ENCODE measurements around the gene AKR1C4.
"Not testable (repeated sequence)": the region's sequence is repeated elsewhere in the genome, so short reads cannot be mapped to it uniquely, and the experiment has no call there.

The AKR1C4 gene

DNA sequence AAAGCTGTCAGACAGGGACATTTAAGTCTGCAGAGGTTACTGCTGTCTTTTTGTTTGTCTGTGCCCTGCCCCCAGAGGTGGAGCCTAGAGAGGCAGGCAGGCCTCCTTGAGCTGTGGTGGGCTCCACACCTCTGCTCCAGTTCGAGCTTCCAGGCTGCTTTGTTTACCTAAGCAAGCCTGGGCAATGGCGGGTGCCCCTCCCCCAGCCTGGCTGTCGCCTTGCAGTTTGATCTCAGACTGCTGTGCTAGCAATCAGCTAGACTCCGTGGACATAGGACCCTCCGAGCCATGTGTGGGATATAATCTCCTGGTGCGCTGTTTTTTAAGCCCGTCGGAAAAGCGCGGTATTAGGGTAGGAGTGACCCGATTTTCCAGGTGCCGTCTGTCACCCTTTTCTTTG, 16.1 kb upstream of the AKR1C4 start:
- H3K27ac ChIP-seq (ENCODE audit: low read depth, low read length); H3K4me1 ChIP-seq (ENCODE audit: control insufficient read depth, insufficient read depth, low read length); H3K36me3 ChIP-seq (ENCODE audit: control insufficient read depth, insufficient read depth, low read length); H3K27me3 ChIP-seq (ENCODE audit: control insufficient read depth, insufficient read depth, low read length); H3K4me3 ChIP-seq (ENCODE audit: low read length); H3K9ac ChIP-seq (ENCODE audit: low read length): not testable (repeated sequence)

DNA sequence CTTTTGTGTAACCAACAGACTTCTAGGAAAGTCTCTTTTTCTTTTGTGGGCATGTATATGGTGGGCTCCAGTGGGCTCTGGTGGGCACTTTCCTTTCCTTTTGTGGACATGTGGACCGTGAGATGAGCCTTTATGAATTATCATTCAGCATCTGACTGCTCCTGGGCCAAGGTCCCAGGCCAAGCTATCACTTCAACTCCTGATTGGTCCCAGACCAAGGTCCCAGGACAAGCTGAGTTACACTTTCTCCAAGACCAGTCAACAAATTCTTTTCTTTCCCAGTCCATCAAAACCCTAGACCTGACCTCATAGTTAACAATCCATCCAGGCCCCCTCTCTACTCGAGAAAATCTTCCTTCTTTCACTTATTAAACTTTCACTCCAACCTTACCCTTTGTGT, 12.7 kb upstream of the AKR1C4 start:
- no peak overlapping the region for H3K4me3 ChIP-seq (ENCODE audit: low read length)
- no peak overlapping the region for H3K27ac ChIP-seq (ENCODE audit: low read depth, low read length)
- H3K27me3 ChIP-seq (ENCODE audit: control insufficient read depth, insufficient read depth, low read length): no peaks in the 10 kb centered on the region

DNA sequence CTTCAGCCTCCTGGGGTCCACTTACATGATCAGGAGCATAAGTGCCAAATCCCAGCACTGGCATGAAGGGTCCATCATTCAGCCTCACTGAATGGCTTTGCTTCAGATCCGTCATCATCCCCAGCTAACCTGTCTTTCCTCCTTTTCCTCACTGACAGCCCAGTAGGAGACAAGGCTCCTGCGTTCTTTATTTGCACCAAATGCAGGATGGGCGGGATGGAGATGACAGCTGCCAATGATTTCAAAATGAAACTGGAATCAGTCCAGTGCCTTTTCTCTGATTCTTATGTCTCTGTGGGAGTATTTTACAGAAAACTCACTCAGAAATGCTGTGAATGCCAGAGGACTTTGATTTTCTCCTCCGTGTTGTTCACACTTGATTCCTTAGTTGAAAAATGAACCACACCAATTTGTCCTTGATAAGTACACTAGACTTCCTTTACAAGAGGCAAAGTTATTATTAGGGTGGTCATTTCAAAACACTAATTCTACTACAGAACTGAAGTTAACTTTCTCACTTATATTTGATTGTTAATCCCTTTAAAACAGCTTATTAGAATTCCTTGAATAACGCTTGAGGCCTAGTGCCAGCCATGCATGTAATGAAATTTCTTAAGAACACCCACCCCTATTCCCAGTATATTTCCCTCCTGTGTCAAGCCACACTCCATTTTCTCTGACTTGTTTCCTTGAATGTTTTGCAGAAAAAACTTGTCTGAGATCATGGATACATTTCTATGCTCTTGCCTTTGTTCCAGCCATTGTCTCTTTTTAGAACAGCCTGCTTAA, 11.5 kb upstream of the AKR1C4 start, which contains the start of gene AKR1C8:
TSS of gene AKR1C8 (minus strand) at position 164 of the 789 bp plus-strand sequence. CDS start at position 118, 46 bp downstream.
- H3K4me3 ChIP-seq (ENCODE audit: low read length): no peak within 1 kb of the TSS
- no peak within 1 kb of the TSS for H3K9ac ChIP-seq (ENCODE audit: low read length)
- no peak within 1 kb of the TSS for H3K27ac ChIP-seq (ENCODE audit: low read depth, low read length)

More for the DNA sequence above, 12.7 kb upstream of the AKR1C4 start:
- Histone ChIP-seq H3K4me1 (ENCODE audit: control insufficient read depth, insufficient read depth, low read length) (no peaks in the 10 kb centered on the region), H3K9ac (ENCODE audit: low read length) (no peak overlapping the region), H3K36me3 (ENCODE audit: control insufficient read depth, insufficient read depth, low read length) (no peaks in the 10 kb centered on the region)

DNA sequence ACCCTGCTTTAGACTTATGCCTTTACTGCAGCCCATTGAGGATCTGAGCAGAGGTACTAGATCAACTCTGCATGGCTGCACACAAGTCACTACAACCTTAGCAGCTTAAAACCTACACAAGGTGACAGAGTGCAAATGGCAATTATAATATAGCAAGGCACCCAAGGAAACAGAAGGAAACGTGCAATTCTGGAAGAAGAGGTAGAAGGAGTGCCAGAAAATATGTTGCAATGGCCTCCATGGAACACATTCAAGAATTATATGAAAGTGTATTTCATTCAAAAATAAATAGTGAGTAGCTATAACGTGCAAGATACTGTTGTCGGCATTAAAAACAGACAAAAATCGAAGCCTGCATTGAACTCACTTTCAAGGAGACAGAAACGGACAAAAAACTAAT, 8.8 kb upstream of the AKR1C4 start:
- no peaks in the 10 kb centered on the region for H3K4me1 ChIP-seq (ENCODE audit: control insufficient read depth, insufficient read depth, low read length)
- no peaks in the 10 kb centered on the region for H3K27me3 ChIP-seq (ENCODE audit: control insufficient read depth, insufficient read depth, low read length)
- no peaks in the 10 kb centered on the region for H3K36me3 ChIP-seq (ENCODE audit: control insufficient read depth, insufficient read depth, low read length)
- H3K27ac ChIP-seq (ENCODE audit: low read depth, low read length): no peak overlapping the region
- no peak overlapping the region for H3K9ac ChIP-seq (ENCODE audit: low read length)
- H3K4me3 ChIP-seq (ENCODE audit: low read length): no peak overlapping the region

More for the DNA sequence above, 11.5 kb upstream of the AKR1C4 start, which contains the start of gene AKR1C8:
- Histone ChIP-seq H3K27me3 (ENCODE audit: control insufficient read depth, insufficient read depth, low read length) (no peaks in the 10 kb centered on the region), H3K4me1 (ENCODE audit: control insufficient read depth, insufficient read depth, low read length) (no peaks in the 10 kb centered on the region), H3K36me3 (ENCODE audit: control insufficient read depth, insufficient read depth, low read length) (no peaks in the 10 kb centered on the region)

DNA sequence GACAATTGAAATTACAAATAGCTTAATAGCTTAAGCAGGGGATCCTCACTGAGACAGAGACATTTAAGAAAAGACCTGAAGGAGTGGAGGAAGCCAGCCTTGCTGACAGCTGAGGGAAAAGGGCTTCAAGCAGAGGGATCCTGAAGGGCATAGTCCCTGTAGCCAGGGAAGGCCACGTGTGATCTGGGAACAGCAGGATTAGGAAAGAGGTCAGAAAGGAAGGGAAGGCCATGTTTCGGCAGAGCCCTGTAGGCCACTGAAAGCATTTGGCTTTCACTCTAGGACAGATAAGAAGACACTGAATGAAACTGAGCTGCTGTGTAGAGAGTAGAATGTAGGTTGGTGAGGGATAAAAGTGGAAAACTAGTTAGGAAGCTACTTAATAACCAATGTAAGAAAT, 8.3 kb upstream of the AKR1C4 start:
- no peak overlapping the region for H3K4me3 ChIP-seq (ENCODE audit: low read length)
- no peaks in the 10 kb centered on the region for H3K4me1 ChIP-seq (ENCODE audit: control insufficient read depth, insufficient read depth, low read length)
- no peaks in the 10 kb centered on the region for H3K27me3 ChIP-seq (ENCODE audit: control insufficient read depth, insufficient read depth, low read length)
- no peak overlapping the region for H3K9ac ChIP-seq (ENCODE audit: low read length)
- no peak overlapping the region for H3K27ac ChIP-seq (ENCODE audit: low read depth, low read length)
- no peaks in the 10 kb centered on the region for H3K36me3 ChIP-seq (ENCODE audit: control insufficient read depth, insufficient read depth, low read length)

DNA sequence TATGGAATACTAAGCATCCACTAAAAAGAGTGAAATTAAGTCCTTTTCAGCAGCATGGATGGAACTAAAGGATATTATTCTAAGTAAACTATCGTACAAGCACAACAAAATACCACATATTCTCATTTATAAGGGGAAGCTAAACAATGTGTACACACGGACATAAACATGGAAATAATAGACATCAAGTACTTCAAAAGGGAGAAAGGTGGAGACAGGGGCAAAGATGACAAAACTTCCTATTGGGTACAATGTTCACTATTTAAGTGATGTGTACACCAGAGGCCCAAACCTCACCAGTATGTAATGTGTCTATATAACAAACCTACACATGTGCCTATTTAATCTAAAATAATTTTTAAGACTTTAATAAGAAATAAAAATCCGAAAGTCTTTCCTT, 2.2 kb upstream of the AKR1C4 start:
- Histone ChIP-seq H3K27ac (ENCODE audit: low read depth, low read length) (no peak overlapping the region), H3K9ac (ENCODE audit: low read length) (no peak overlapping the region), H3K4me1 (ENCODE audit: control insufficient read depth, insufficient read depth, low read length) (no peaks in the 10 kb centered on the region), H3K4me3 (ENCODE audit: low read length) (no peak overlapping the region), H3K36me3 (ENCODE audit: control insufficient read depth, insufficient read depth, low read length) (no peaks in the 10 kb centered on the region), H3K27me3 (ENCODE audit: control insufficient read depth, insufficient read depth, low read length) (no peaks in the 10 kb centered on the region)

DNA sequence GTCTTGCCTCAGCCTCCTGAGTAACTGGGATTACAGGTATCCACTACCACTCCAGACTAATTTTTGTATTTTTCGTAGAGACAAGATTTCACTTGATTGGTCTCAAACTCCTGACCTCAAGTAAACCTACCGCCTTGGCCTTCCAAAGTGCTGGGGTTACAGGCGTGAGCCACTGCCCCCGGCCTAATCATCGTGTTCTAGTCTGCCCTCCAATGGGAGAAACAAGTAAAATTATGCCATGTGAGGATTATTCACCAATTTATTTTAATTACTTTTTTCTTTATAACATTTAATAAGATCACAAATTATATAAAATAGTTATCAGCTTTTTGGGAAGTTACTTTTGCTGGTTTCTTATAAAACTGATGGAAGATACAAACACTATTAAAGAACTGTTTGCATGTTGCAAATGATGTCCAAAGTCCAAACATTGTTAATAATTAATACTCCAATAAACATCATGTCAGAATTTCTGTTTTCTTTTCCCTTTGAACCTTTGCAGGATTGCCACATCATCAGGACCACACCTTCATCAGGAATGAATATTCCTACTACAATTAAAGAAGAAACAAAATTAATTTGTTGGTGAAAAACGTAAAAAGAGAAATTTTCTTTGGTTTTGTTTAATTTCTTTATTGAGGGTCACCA, 786 bp upstream of the AKR1C4 start:
- H3K4me1 ChIP-seq (ENCODE audit: control insufficient read depth, insufficient read depth, low read length): no peaks in the 10 kb centered on the region
- H3K4me3 ChIP-seq (ENCODE audit: low read length): no peak overlapping the region
- no peak overlapping the region for H3K27ac ChIP-seq (ENCODE audit: low read depth, low read length)
- no peaks in the 10 kb centered on the region for H3K27me3 ChIP-seq (ENCODE audit: control insufficient read depth, insufficient read depth, low read length)
- no peak overlapping the region for H3K9ac ChIP-seq (ENCODE audit: low read length)
- no peaks in the 10 kb centered on the region for H3K36me3 ChIP-seq (ENCODE audit: control insufficient read depth, insufficient read depth, low read length)

DNA sequence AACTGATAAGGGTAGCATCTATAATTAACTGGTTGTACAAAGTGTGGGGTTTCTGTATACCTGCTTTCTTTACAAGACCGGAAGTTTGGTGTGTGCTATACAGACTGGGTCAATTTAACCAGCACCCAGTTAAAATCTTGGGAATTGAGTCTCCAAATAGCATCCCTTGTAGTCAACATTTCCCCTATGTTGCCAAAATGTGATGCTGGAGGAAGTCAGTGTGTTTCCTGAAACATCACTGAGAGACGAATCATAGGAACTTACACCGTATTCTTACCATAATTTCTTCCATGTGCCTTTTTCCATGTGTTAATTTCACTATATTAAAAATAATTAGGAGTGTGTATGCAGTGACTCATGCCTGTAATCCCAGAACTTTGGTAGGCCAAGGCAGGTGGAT, 1.7 kb downstream of the AKR1C4 start:
- no peak overlapping the region for H3K4me3 ChIP-seq (ENCODE audit: low read length)
- no peak overlapping the region for H3K27ac ChIP-seq (ENCODE audit: low read depth, low read length)
- H3K4me1 ChIP-seq (ENCODE audit: control insufficient read depth, insufficient read depth, low read length): no peaks in the 10 kb centered on the region
- H3K36me3 ChIP-seq (ENCODE audit: control insufficient read depth, insufficient read depth, low read length): no peaks in the 10 kb centered on the region
- H3K27me3 ChIP-seq (ENCODE audit: control insufficient read depth, insufficient read depth, low read length): no peaks in the 10 kb centered on the region
- H3K9ac ChIP-seq (ENCODE audit: low read length): no peak overlapping the region

DNA sequence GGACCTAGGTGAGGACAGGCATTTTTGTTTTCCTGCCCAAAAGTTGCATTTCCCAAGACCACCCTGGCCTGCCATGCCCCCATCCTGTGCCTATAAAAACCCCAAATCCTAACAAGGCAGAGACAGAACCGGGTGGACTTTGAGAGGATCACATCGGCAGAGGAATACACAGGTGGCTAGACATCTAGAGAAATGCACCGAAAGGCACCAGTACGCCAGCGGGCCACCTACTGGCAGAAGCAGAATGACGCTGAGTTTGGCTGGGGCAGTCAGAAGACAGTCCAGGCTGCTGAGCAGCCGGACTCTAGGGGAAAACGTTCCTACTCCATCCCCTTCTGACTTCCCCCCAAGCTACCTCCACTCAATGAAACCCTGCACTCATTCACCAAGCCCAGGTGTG, 2.8 kb downstream of the AKR1C4 start:
- Histone ChIP-seq H3K4me3 (ENCODE audit: low read length) (no peak overlapping the region), H3K4me1 (ENCODE audit: control insufficient read depth, insufficient read depth, low read length) (no peaks in the 10 kb centered on the region), H3K36me3 (ENCODE audit: control insufficient read depth, insufficient read depth, low read length) (no peaks in the 10 kb centered on the region), H3K9ac (ENCODE audit: low read length) (no peak overlapping the region), H3K27me3 (ENCODE audit: control insufficient read depth, insufficient read depth, low read length) (no peaks in the 10 kb centered on the region), H3K27ac (ENCODE audit: low read depth, low read length) (no peak overlapping the region)

DNA sequence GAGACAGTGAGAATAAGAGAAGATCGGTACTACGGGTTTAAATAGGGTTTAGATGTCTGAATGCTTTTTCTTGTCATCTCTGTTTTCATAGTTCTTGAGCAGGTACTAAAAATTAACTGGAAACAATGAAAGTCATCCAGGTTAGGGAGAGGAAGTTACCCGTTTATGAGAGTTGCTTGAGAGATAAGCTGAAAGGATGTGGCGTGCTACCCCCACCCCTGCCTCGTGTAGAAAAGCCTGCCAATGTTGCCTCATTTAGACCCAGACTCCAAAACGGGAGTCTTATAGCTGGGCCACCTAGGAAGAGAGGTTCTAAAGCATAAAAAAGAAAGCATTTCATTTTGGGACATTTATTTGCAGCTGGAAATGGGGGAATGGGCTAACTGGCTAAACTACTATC, 10.2 kb downstream of the AKR1C4 start:
- no peak overlapping the region for H3K9ac ChIP-seq (ENCODE audit: low read length)
- H3K27ac ChIP-seq (ENCODE audit: low read depth, low read length): no peak overlapping the region
- H3K36me3 ChIP-seq (ENCODE audit: control insufficient read depth, insufficient read depth, low read length): no peaks in the 10 kb centered on the region

DNA sequence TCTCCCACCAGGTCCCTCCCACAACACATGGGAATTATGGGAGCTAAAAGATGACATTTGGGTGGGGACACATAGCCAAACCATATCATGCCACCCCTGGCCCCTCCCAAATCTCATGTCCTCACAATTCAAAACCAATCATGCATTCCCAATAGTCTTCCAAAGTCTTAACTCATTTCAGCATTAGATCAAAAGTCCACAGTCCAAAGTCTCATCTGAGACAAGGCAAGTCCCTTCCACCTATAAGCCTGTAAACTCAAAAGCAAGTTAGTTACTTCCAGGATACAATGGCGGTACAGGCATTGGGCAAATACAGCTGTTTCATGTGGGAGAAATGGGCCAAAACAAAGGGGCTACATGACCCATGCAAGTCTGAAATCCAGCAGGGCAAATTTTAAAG, 13.1 kb downstream of the AKR1C4 start:
- not testable (repeated sequence) for H3K4me1 ChIP-seq (ENCODE audit: control insufficient read depth, insufficient read depth, low read length); H3K27me3 ChIP-seq (ENCODE audit: control insufficient read depth, insufficient read depth, low read length); H3K27ac ChIP-seq (ENCODE audit: low read depth, low read length); H3K36me3 ChIP-seq (ENCODE audit: control insufficient read depth, insufficient read depth, low read length); H3K9ac ChIP-seq (ENCODE audit: low read length); H3K4me3 ChIP-seq (ENCODE audit: low read length)

More for the DNA sequence above, 10.2 kb downstream of the AKR1C4 start:
- H3K4me3 ChIP-seq (ENCODE audit: low read length): no peak overlapping the region
- H3K27me3 ChIP-seq (ENCODE audit: control insufficient read depth, insufficient read depth, low read length): no peaks in the 10 kb centered on the region
- H3K4me1 ChIP-seq (ENCODE audit: control insufficient read depth, insufficient read depth, low read length): no peaks in the 10 kb centered on the region

DNA sequence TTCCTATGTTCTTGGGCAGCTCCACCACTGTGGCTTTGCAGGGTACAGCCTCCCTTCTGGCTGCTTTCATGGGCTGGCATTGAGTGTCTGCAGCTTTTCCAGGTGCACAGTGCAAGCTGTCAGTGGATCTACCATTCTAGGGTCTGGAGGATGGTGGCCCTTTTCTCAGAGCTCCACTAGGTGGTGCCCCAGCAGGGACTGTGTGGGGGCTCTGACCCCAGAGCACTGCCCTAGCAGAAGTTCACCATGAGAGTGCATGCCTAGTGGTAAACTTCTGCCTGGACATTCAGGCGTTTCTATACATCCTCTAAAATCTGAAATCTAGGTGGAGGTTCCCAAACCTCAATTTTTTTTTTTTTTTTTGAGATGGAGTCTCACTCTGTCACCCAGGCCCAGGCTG, 13.6 kb downstream of the AKR1C4 start:
- H3K27me3 ChIP-seq (ENCODE audit: control insufficient read depth, insufficient read depth, low read length); H3K4me1 ChIP-seq (ENCODE audit: control insufficient read depth, insufficient read depth, low read length): not testable (repeated sequence)

More for the DNA sequence above, 13.6 kb downstream of the AKR1C4 start:
- not testable (repeated sequence) for H3K9ac ChIP-seq (ENCODE audit: low read length); H3K4me3 ChIP-seq (ENCODE audit: low read length); H3K36me3 ChIP-seq (ENCODE audit: control insufficient read depth, insufficient read depth, low read length); H3K27ac ChIP-seq (ENCODE audit: low read depth, low read length)
